Endothelial cell of umbilical vein (primary cell): Measurements from ENCODE around the gene COL18A1. TPM values are rescaled to one million over a fixed set of nuclear protein-coding genes. Genes with fewer than 3 reads are reported as not detected.

Experiments used
- BruUV-seq: library from RNA; stranded (reverse); fragments of 400-500 nt; replicated peaks from 2 replicates; lab custom pipeline; 2021; lab: Mats Ljungman, UMichigan
- CTCF ChIA-PET: fragments of 300-600, 350-600 bp; sonication (Branson Sonifier 250); formaldehyde crosslinking; loops from one replicate; lab custom pipeline; 2021; ENCODE audit warnings: antibody characterized with exemption, inconsistent platforms; lab: Charles Lee
- POLR2A ChIA-PET: fragments of 300-600, 350-600 bp; sonication (Branson Sonifier 250); formaldehyde crosslinking; loops from one replicate; lab custom pipeline; 2021; ENCODE audit warnings: antibody characterized with exemption, inconsistent platforms; lab: Charles Lee
- DNase-seq: peaks from one replicate; pipeline ENCODE4 v3.0.0-alpha.2; 2011; ENCODE audit warnings: low read depth, low spot score
- FAIRE-seq: peaks from 2 replicates; lab custom pipeline; 2011; peaks lifted over from hg19 to GRCh38; lab: Jason Lieb, UNC
- H2AFZ ChIP-seq: 2 replicates; pipeline ENCODE4 v1.6.0; 2012; ENCODE audit warnings: low read depth, low read length, control low read depth, inconsistent platforms
- H3K27ac ChIP-seq: 2 replicates; pipeline ENCODE4 v1.5.1; 2011; ENCODE audit warnings: low read depth, mild to moderate bottlenecking, control low read depth, low read length, moderate library complexity; ENCODE audit not compliant: insufficient read depth
- H3K27me3 ChIP-seq, 2 experiments: 2 replicates each; pipeline versions ENCODE4 v1.6.0 to v1.6.1; 2011; ENCODE audit warnings: low read length in 2 of 2, mixed read lengths in 1 of 2; ENCODE audit not compliant: control insufficient read depth in 2 of 2, insufficient read depth in 2 of 2
- H3K36me3 ChIP-seq, 2 experiments: 2 replicates in 1 of 2; 3 replicates in 1 of 2; pipeline ENCODE4 v1.5.1; 2011; ENCODE audit warnings: low read length in 2 of 2, mild to moderate bottlenecking in 1 of 2, moderate library complexity in 1 of 2; ENCODE audit not compliant: control insufficient read depth in 2 of 2, insufficient read depth in 2 of 2; ENCODE audit errors: extremely low read depth in 1 of 2
- H3K4me1 ChIP-seq: 3 replicates; pipeline ENCODE4 v1.5.1; 2011; ENCODE audit warnings: mild to moderate bottlenecking, low read length; ENCODE audit not compliant: control insufficient read depth, insufficient read depth; ENCODE audit errors: extremely low read depth
- H3K4me2 ChIP-seq: 2 replicates; pipeline ENCODE4 v1.6.1; 2011; ENCODE audit warnings: low read length, control low read depth, mixed read lengths; ENCODE audit not compliant: insufficient read depth
- H3K4me3 ChIP-seq, 3 experiments: fragments of 200-600 bp in 1 of 3; sonication (generic), shearing (Covaris generic) in 1 of 3; replicated peaks in 1 of 3; 2 replicates each; pipeline ENCODE4 v1.5.1; 2011 to 2016; ENCODE audit warnings: control low read depth in 3 of 3, low read length in 3 of 3, mild to moderate bottlenecking in 2 of 3, inconsistent platforms in 1 of 3, low read depth in 1 of 3, moderate library complexity in 1 of 3; ENCODE audit not compliant: insufficient read depth in 1 of 3
- H3K79me2 ChIP-seq: 2 replicates; pipeline ENCODE4 v1.6.0; 2012; ENCODE audit warnings: low read length, inconsistent platforms; ENCODE audit not compliant: control insufficient read depth, insufficient read depth
- H3K9ac ChIP-seq: replicated peaks from 2 replicates; pipeline ENCODE3; 2011; ENCODE audit warnings: low read length, control low read depth; ENCODE audit not compliant: insufficient read depth; ENCODE audit errors: extremely low read depth
- H3K9me1 ChIP-seq: replicated peaks from 3 replicates; pipeline ENCODE4 v1.6.0; 2011; ENCODE audit warnings: mild to moderate bottlenecking, low read length; ENCODE audit not compliant: control insufficient read depth, insufficient read depth; ENCODE audit errors: extremely low read depth
- H3K9me3 ChIP-seq: replicated peaks from 2 replicates; pipeline ENCODE4 v1.5.1; 2012; ENCODE audit warnings: low read length, inconsistent platforms; ENCODE audit not compliant: control insufficient read depth, insufficient read depth
- H4K20me1 ChIP-seq: replicated peaks from 2 replicates; pipeline ENCODE3; 2011; ENCODE audit warnings: mild to moderate bottlenecking, low read length; ENCODE audit not compliant: control insufficient read depth, insufficient read depth; ENCODE audit errors: extremely low read depth
- CTCF ChIP-seq, 2 donors: IDR thresholded peaks; 1 replicate in 1 of 2; 2 replicates in 1 of 2; pipeline ENCODE4 v1.5.1; 2011; ENCODE audit warnings: low read length in 2 of 2, mild to moderate bottlenecking in 2 of 2, moderate library complexity in 2 of 2, control low read depth in 1 of 2, inconsistent platforms in 1 of 2, low read depth in 1 of 2; ENCODE audit not compliant: insufficient read depth in 1 of 2; ENCODE audit errors: extremely low read depth in 1 of 2
- EZH2 ChIP-seq: IDR thresholded peaks from 2 replicates; pipeline ENCODE4 v1.6.1; 2012; ENCODE audit warnings: borderline replicate concordance, low read depth, mild to moderate bottlenecking, moderate library complexity, low read length, inconsistent platforms; ENCODE audit not compliant: severe bottlenecking
- FOS ChIP-seq: IDR thresholded peaks from 2 replicates; pipeline ENCODE4 v1.6.1; 2011; ENCODE audit warnings: mild to moderate bottlenecking, low read length, moderate library complexity, borderline replicate concordance; ENCODE audit not compliant: insufficient read depth
- GATA2 ChIP-seq: IDR thresholded peaks from 2 replicates; pipeline ENCODE4 v1.7.0; 2011; ENCODE audit warnings: low read depth, mild to moderate bottlenecking, moderate library complexity, mixed read lengths, low read length; ENCODE audit not compliant: insufficient read length, insufficient read depth
- JUN ChIP-seq: IDR thresholded peaks from 2 replicates; pipeline ENCODE4 v1.6.1; 2011; ENCODE audit warnings: borderline replicate concordance, low read depth; ENCODE audit not compliant: insufficient read length, insufficient read depth
- MYC ChIP-seq: IDR thresholded peaks from one replicate; pipeline ENCODE4 v1.6.1; 2011; ENCODE audit warnings: mild to moderate bottlenecking, low read depth, low read length
- POLR2A ChIP-seq: IDR thresholded peaks from 2 replicates; pipeline ENCODE4 v1.6.1; 2012; ENCODE audit warnings: low read depth, mild to moderate bottlenecking, control low read depth, low read length
- POLR2AphosphoS5 ChIP-seq: IDR thresholded peaks from 2 replicates; pipeline ENCODE4 v1.6.1; 2012; ENCODE audit warnings: low read depth, mild to moderate bottlenecking, control low read depth, low read length, moderate library complexity; ENCODE audit not compliant: insufficient read depth
- dilution Hi-C: fragments of 300-500 bp; cut with MboI; formaldehyde crosslinking; loops from one replicate; pipeline ENCODE4 v1.15.0; 2019; ENCODE audit warnings: low sequenced_read_pairs; ENCODE audit not compliant: extremely low pct_ligation_motif_present
- intact Hi-C: fragments of 100-400 bp; cut with micrococcal nuclease; formaldehyde crosslinking; loops from one replicate; pipeline ENCODE4 v1.10.0; 2022
- polyA plus RNA-seq, 4 experiments: library from polyadenylated mRNA; depleted of rRNA in 3 of 4; stranded (reverse) in 3 of 4; unstranded in 1 of 4; fragments of >200 nt; gene quantifications; 2 replicates each; pipeline versions ENCODE4 v1.2.1 to v1.2.3, GENCODE V29; 2011 to 2012; ENCODE audit warnings: missing spikeins in 1 of 4
- total RNA-seq: library from RNA; stranded (reverse); gene quantifications from 2 replicates; pipeline ENCODE4 v1.2.3, GENCODE V29; 2021
- TF ChIP-seq, protein P1 (sequence below): IDR thresholded peaks from 2 replicates; pipeline ENCODE4 v1.6.1; 2011; ENCODE audit not compliant: insufficient read depth, insufficient read length

Gene COL18A1
- total and polyA plus RNA-seq, 2 donors (not counting 3 experiments of a cell fraction or from before 2014, with no cell fraction given) = 198 to 252 TPM

GRCh38 chr21:45465105-45465504 lies 60.1 kb downstream of the COL18A1 start:
- BruUV-seq = no TSS peak
- CTCF ChIA-PET = no interaction called here

More at GRCh38 chr21:45465105-45465504, 60.1 kb downstream of the COL18A1 start:
- DNase-seq (no peak), FAIRE-seq (no peak)
- intact Hi-C loops = no loop called here
- H3K9me3 ChIP-seq = no peaks in the 10 kb centered on the region
- H3K36me3 ChIP-seq = peaks cover 3 to 12% of the 10 kb centered on the region in 2 experiments
- dilution Hi-C loops = no loop called here
- no peaks in the 10 kb centered on the region for H3K27me3 ChIP-seq
- H3K79me2 ChIP-seq = peaks cover 41% of the 10 kb centered on the region
- no peak overlapping the region for H2AFZ ChIP-seq
- H4K20me1 ChIP-seq = no peaks in the 10 kb centered on the region
- TF ChIP-seq POLR2AphosphoS5 (no peak), FOS (no peak), GATA2 (no peak), POLR2A (no peak), JUN (no peak), CTCF (IDR thresholded peaks at IDR 0.05; ENCODE audit: extremely low read depth in 1 of 2, insufficient read depth in 1 of 2, low read depth in 1 of 2, low read length in 2 of 2) (no peak), MYC (no peak), EZH2 (no peak)
- TF ChIP-seq, protein P1, sequence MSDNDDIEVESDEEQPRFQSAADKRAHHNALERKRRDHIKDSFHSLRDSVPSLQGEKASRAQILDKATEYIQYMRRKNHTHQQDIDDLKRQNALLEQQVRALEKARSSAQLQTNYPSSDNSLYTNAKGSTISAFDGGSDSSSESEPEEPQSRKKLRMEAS = no peak
- H3K27ac ChIP-seq = no peak overlapping the region
- H3K4me3 ChIP-seq = no peak overlapping the region
- no peak overlapping the region for H3K9ac ChIP-seq
- no peak overlapping the region for H3K4me2 ChIP-seq
- POLR2A ChIA-PET = no interaction called here
- H3K9me1 ChIP-seq = no peaks in the 10 kb centered on the region
- peaks cover 16% of the 10 kb centered on the region for H3K4me1 ChIP-seq
